Activated T-cell treated with anti-CD3 and anti-CD28 coated beads, Interleukin-2, amount 50 U/mL, for 4 hours (primary cell): Measurements from ENCODE around the gene GLRA2. TPM values are rescaled to one million over a fixed set of nuclear protein-coding genes. Genes with fewer than 3 reads are reported as not detected.
A peak's percentile ranks its signal among the peaks of the same experiment; 100 is the strongest.
"Not testable (repeated sequence)": the region's sequence is repeated elsewhere in the genome, so short reads cannot be mapped to it uniquely, and the experiment has no call there.

Experiments
- ATAC-seq, 2 donors: fragments of 200-7000 bp; cut with Tn5 transposase; one replicate each; pipeline ENCODE4 v1.10.0; 2021
- DNase-seq: peaks from one replicate; pipeline ENCODE4 v3.0.0-alpha.2; 2020
- H3K27me3 Mint-ChIP-seq: one replicate; pipeline ENCODE4 v1.8.0; 2021; ENCODE audit warnings: low read depth, mixed read lengths
- H3K36me3 Mint-ChIP-seq: one replicate; pipeline ENCODE4 v1.8.0; 2022; ENCODE audit warnings: mixed read lengths; ENCODE audit not compliant: insufficient read depth
- H3K4me1 Mint-ChIP-seq: one replicate; pipeline ENCODE4 v1.8.0; 2021; ENCODE audit warnings: low read depth, mixed read lengths
- H3K4me3 Mint-ChIP-seq: one replicate; pipeline ENCODE4 v1.8.0; 2021; ENCODE audit warnings: mild to moderate bottlenecking, moderate library complexity, mixed read lengths
- H3K9me3 Mint-ChIP-seq: one replicate; pipeline ENCODE4 v1.8.0; 2021; ENCODE audit warnings: mixed read lengths
- total RNA-seq, 3 donors: library from RNA; stranded (reverse); gene quantifications; one replicate each; pipeline ENCODE4 v1.2.1, GENCODE V29; 2021

The GLRA2 gene
- total RNA-seq, 3 donors from 2014 or later: not detected

GRCh38 chrX:14618177-14618965, 89.0 kb downstream of the GLRA2 start:
- H3K4me3 Mint-ChIP-seq: no peak overlapping the region
- H3K9me3 Mint-ChIP-seq: no peaks in the 10 kb centered on the region
- ATAC-seq (no peak), DNase-seq (no peak)
- H3K4me1 Mint-ChIP-seq: no peaks in the 10 kb centered on the region
- no peaks in the 10 kb centered on the region for H3K27me3 Mint-ChIP-seq
- no peaks in the 10 kb centered on the region for H3K36me3 Mint-ChIP-seq

- DNase-seq (no peak), ATAC-seq (no peak)
- Mint-ChIP-seq H3K36me3 (no peaks in the 10 kb centered on the region), H3K4me3 (no peak overlapping the region), H3K4me1 (no peaks in the 10 kb centered on the region), H3K27me3 (no peaks in the 10 kb centered on the region), H3K9me3 (no peaks in the 10 kb centered on the region)
These were observed 101.4 kb downstream of the GLRA2 start for GRCh38 chrX:14630733-14631132.

GRCh38 chrX:14641681-14642655, 112.6 kb downstream of the GLRA2 start:
- ATAC-seq (no peak), DNase-seq (no peak)
- no peak overlapping the region for H3K4me3 Mint-ChIP-seq
- H3K4me1 Mint-ChIP-seq: no peaks in the 10 kb centered on the region
- H3K36me3 Mint-ChIP-seq: no peaks in the 10 kb centered on the region
- no peaks in the 10 kb centered on the region for H3K27me3 Mint-ChIP-seq
- H3K9me3 Mint-ChIP-seq: no peaks in the 10 kb centered on the region

- Mint-ChIP-seq H3K4me3 (no peak overlapping the region), H3K9me3 (no peaks in the 10 kb centered on the region), H3K36me3 (no peaks in the 10 kb centered on the region), H3K4me1 (no peaks in the 10 kb centered on the region), H3K27me3 (peaks cover 1% of the 10 kb centered on the region)
- ATAC-seq (no peak), DNase-seq (no peak)
These were observed 131.6 kb downstream of the GLRA2 start for GRCh38 chrX:14660970-14661369.

GRCh38 chrX:14670819-14671218, 141.5 kb downstream of the GLRA2 start:
- Mint-ChIP-seq H3K4me3 (no peak overlapping the region), H3K27me3 (no peaks in the 10 kb centered on the region)
- no peak for ATAC-seq

GRCh38 chrX:14672611-14673172, 143.4 kb downstream of the GLRA2 start:
- H3K9me3 Mint-ChIP-seq: no peaks in the 10 kb centered on the region
- H3K27me3 Mint-ChIP-seq: no peaks in the 10 kb centered on the region

More at GRCh38 chrX:14670819-14671218, 141.5 kb downstream of the GLRA2 start:
- no peaks in the 10 kb centered on the region for H3K9me3 Mint-ChIP-seq
- H3K4me1 Mint-ChIP-seq: peaks cover 4% of the 10 kb centered on the region
- no peak for DNase-seq
- no peaks in the 10 kb centered on the region for H3K36me3 Mint-ChIP-seq

GRCh38 chrX:14673236-14673635, 143.9 kb downstream of the GLRA2 start:
- peaks cover 4% of the 10 kb centered on the region for H3K4me1 Mint-ChIP-seq
- DNase-seq (no peak), ATAC-seq (no peak)

More at GRCh38 chrX:14672611-14673172, 143.4 kb downstream of the GLRA2 start:
- Mint-ChIP-seq H3K36me3 (no peaks in the 10 kb centered on the region), H3K4me3 (no peak overlapping the region), H3K4me1 (peaks cover 4% of the 10 kb centered on the region)
- DNase-seq: no peak
- ATAC-seq: no peak

GRCh38 chrX:14673764-14674163, 144.4 kb downstream of the GLRA2 start:
- Mint-ChIP-seq H3K4me3 (no peak overlapping the region), H3K36me3 (no peaks in the 10 kb centered on the region), H3K4me1 (peaks cover 4% of the 10 kb centered on the region), H3K27me3 (no peaks in the 10 kb centered on the region), H3K9me3 (no peaks in the 10 kb centered on the region)
- ATAC-seq (peak; percentile 78 to 84), DNase-seq (no peak)

More at GRCh38 chrX:14673236-14673635, 143.9 kb downstream of the GLRA2 start:
- H3K27me3 Mint-ChIP-seq: no peaks in the 10 kb centered on the region
- H3K36me3 Mint-ChIP-seq: no peaks in the 10 kb centered on the region
- H3K9me3 Mint-ChIP-seq: no peaks in the 10 kb centered on the region
- H3K4me3 Mint-ChIP-seq: no peak overlapping the region

- Mint-ChIP-seq H3K4me1 (peaks cover 4% of the 10 kb centered on the region), H3K27me3 (no peaks in the 10 kb centered on the region), H3K36me3 (no peaks in the 10 kb centered on the region), H3K4me3 (no peak overlapping the region), H3K9me3 (no peaks in the 10 kb centered on the region)
- ATAC-seq (no peak), DNase-seq (no peak)
These were observed 146.2 kb downstream of the GLRA2 start for GRCh38 chrX:14675500-14675899.

- no peaks in the 10 kb centered on the region for H3K36me3 Mint-ChIP-seq
- no peaks in the 10 kb centered on the region for H3K27me3 Mint-ChIP-seq
- H3K4me3 Mint-ChIP-seq: no peak overlapping the region
These were observed 147.1 kb downstream of the GLRA2 start for GRCh38 chrX:14676431-14676830.

GRCh38 chrX:14688331-14688730, 159.0 kb downstream of the GLRA2 start:
- H3K4me3 Mint-ChIP-seq, ATAC-seq, H3K27me3 Mint-ChIP-seq, H3K36me3 Mint-ChIP-seq, H3K9me3 Mint-ChIP-seq, DNase-seq, H3K4me1 Mint-ChIP-seq: not testable (repeated sequence)

More at GRCh38 chrX:14676431-14676830, 147.1 kb downstream of the GLRA2 start:
- peaks cover 2% of the 10 kb centered on the region for H3K4me1 Mint-ChIP-seq
- ATAC-seq: no peak
- DNase-seq: no peak
- H3K9me3 Mint-ChIP-seq: no peaks in the 10 kb centered on the region

GRCh38 chrX:14690553-14690952, 161.2 kb downstream of the GLRA2 start:
- no peaks in the 10 kb centered on the region for H3K4me1 Mint-ChIP-seq
- DNase-seq: no peak
- H3K4me3 Mint-ChIP-seq: no peak overlapping the region
- no peaks in the 10 kb centered on the region for H3K9me3 Mint-ChIP-seq
- no peaks in the 10 kb centered on the region for H3K36me3 Mint-ChIP-seq
- ATAC-seq: no peak
- H3K27me3 Mint-ChIP-seq: no peaks in the 10 kb centered on the region

GRCh38 chrX:14694611-14695010, 165.3 kb downstream of the GLRA2 start:
- H3K36me3 Mint-ChIP-seq: no peaks in the 10 kb centered on the region
- H3K4me1 Mint-ChIP-seq: no peaks in the 10 kb centered on the region
- H3K4me3 Mint-ChIP-seq: no peak overlapping the region
- ATAC-seq: no peak
- DNase-seq: no peak
- no peaks in the 10 kb centered on the region for H3K27me3 Mint-ChIP-seq
- H3K9me3 Mint-ChIP-seq: no peaks in the 10 kb centered on the region

- Mint-ChIP-seq H3K4me1 (no peaks in the 10 kb centered on the region), H3K27me3 (no peaks in the 10 kb centered on the region), H3K4me3 (no peak overlapping the region), H3K9me3 (no peaks in the 10 kb centered on the region), H3K36me3 (no peaks in the 10 kb centered on the region)
- DNase-seq (no peak), ATAC-seq (no peak)
These were observed 168.1 kb downstream of the GLRA2 start for GRCh38 chrX:14697451-14697850.
